Natural killer cell (primary cell): ENCODE measurements around the gene TAF9B. TPM values are rescaled to one million over a fixed set of nuclear protein-coding genes. Genes with fewer than 3 reads are reported as not detected.
"Not testable (repeated sequence)": the region's sequence is repeated elsewhere in the genome, so short reads cannot be mapped to it uniquely, and the experiment has no call there.

ENCODE experiments used
- ATAC-seq, 3 donors: fragments of 150-1000 bp in 2 of 3; fragments of 200-7000 bp in 1 of 3; cut with Tn5 transposase; 1 replicate in 1 of 3; 2 replicates in 2 of 3; pipeline ENCODE4 v1.10.0; 2021; ENCODE audit warnings: mild to moderate bottlenecking in 2 of 3, moderate library complexity in 2 of 3
- DNase-seq, 2 donors: peaks; one replicate each; pipeline versions ENCODE4 v3.0.0 to v3.0.0-alpha.2; 2013 to 2021; ENCODE audit warnings: mixed read lengths in 1 of 2
- H3K27ac ChIP-seq: one replicate; pipeline ENCODE4 v1.5.1; 2013; ENCODE audit warnings: mild to moderate bottlenecking, low read length
- H3K27me3 ChIP-seq: one replicate; pipeline ENCODE4 v1.6.1; 2013; ENCODE audit warnings: low read length; ENCODE audit not compliant: control insufficient read depth, insufficient read depth
- H3K36me3 ChIP-seq: one replicate; pipeline ENCODE4 v1.6.1; 2013; ENCODE audit warnings: low read length; ENCODE audit not compliant: control insufficient read depth, insufficient read depth
- H3K4me1 ChIP-seq: one replicate; pipeline ENCODE4 v1.6.1; 2013; ENCODE audit warnings: low read length; ENCODE audit not compliant: control insufficient read depth, insufficient read depth
- H3K4me3 ChIP-seq: one replicate; pipeline ENCODE4 v1.5.1; 2013; ENCODE audit warnings: low read length
- H3K9me3 ChIP-seq: one replicate; pipeline ENCODE4 v1.6.1; 2013; ENCODE audit warnings: low read length; ENCODE audit not compliant: control insufficient read depth, insufficient read depth
- H3K27ac Mint-ChIP-seq, 2 donors: one replicate each; pipeline ENCODE4 v1.8.0; 2022; ENCODE audit warnings: mild to moderate bottlenecking in 2 of 2, mixed read lengths in 2 of 2, moderate library complexity in 1 of 2
- H3K27me3 Mint-ChIP-seq, 2 donors: one replicate each; pipeline ENCODE4 v1.8.0; 2022; ENCODE audit warnings: low read depth in 2 of 2, mixed read lengths in 2 of 2
- H3K36me3 Mint-ChIP-seq: one replicate; pipeline ENCODE4 v1.8.0; 2022; ENCODE audit warnings: mixed read lengths
- H3K4me1 Mint-ChIP-seq, 2 donors: one replicate each; pipeline ENCODE4 v1.8.0; 2022; ENCODE audit warnings: mixed read lengths in 2 of 2
- H3K4me3 Mint-ChIP-seq: one replicate; pipeline ENCODE4 v1.8.0; 2022; ENCODE audit warnings: mild to moderate bottlenecking, moderate library complexity, mixed read lengths
- H3K9me3 Mint-ChIP-seq, 2 donors: one replicate each; pipeline ENCODE4 v1.8.0; 2022; ENCODE audit warnings: mixed read lengths in 2 of 2
- WGBS: methylation state at CpG from one replicate; pipeline ENCODE4 v1.1.7; 2013; ENCODE audit warnings: missing lambda C conversion rate; ENCODE audit not compliant: insufficient coverage; 5-methylcytosine and 5-hydroxymethylcytosine counted together
- intact Hi-C: fragments of 100-400 bp; cut with micrococcal nuclease; formaldehyde crosslinking; loops from one replicate; pipeline ENCODE4 v1.14.2; 2022
- total RNA-seq, 4 donors: library from RNA; stranded (reverse); fragments of 120-200 nt in 1 of 4; gene quantifications; one replicate each; pipeline versions ENCODE4 v1.2.3 to v1.2.4, GENCODE V29; 2013 to 2022
- TF ChIP-seq, protein P1 (sequence below): fragments of 200-600 bp; IDR thresholded peaks from one replicate; pipeline ENCODE4 v1.8.0; 2022; ENCODE audit warnings: antibody characterized with exemption

TAF9B gene
- total RNA-seq, 3 donors from 2014 or later (not counting 1 experiment from before 2014, with no cell fraction given) = 5.6 to 6.8 (median 6.1) TPM

DNA sequence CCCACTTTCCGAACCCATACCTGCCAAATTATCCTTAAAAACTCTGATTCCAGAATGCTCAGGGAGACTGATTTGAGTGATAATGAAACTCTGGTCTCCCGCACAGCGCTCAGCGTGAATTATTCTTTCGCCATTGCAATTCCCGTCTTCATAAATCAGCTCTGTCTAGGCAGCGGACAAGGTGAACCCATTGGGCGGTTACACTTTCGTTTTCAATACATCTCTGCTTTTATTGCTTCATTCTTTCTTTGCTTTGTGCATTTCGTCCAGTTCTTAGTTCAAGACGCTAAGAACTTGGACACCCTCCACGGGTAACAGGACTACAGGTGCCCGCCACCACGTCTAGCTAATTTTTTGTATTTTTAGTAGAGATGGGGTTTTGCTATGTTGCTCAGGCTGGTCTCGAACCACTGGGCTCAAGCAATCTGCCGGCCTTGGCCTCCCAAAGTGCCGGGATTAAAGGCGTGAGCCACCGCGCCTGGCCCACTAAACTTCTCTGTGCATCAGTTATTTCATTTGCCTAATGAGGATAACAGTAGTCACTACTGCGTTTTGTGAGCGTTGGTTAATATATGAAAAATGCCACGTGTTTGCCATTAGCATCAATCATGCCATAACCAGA, 36.3 kb downstream of the TAF9B start:
- Mint-ChIP-seq H3K4me3 (peak overlapping the region; percentile 88), H3K9me3 (no peaks in the 10 kb centered on the region), H3K36me3 (no peaks in the 10 kb centered on the region), H3K27ac (peak overlapping the region; percentile 87 to 91), H3K27me3 (no peaks in the 10 kb centered on the region), H3K4me1 (peaks cover 31 to 33% of the 10 kb centered on the region in 2 donors)
- no peak for ATAC-seq
- H3K9me3 ChIP-seq = no peaks in the 10 kb centered on the region
- H3K4me3 ChIP-seq = peak overlapping the region; percentile 61
- TF ChIP-seq, protein P1, sequence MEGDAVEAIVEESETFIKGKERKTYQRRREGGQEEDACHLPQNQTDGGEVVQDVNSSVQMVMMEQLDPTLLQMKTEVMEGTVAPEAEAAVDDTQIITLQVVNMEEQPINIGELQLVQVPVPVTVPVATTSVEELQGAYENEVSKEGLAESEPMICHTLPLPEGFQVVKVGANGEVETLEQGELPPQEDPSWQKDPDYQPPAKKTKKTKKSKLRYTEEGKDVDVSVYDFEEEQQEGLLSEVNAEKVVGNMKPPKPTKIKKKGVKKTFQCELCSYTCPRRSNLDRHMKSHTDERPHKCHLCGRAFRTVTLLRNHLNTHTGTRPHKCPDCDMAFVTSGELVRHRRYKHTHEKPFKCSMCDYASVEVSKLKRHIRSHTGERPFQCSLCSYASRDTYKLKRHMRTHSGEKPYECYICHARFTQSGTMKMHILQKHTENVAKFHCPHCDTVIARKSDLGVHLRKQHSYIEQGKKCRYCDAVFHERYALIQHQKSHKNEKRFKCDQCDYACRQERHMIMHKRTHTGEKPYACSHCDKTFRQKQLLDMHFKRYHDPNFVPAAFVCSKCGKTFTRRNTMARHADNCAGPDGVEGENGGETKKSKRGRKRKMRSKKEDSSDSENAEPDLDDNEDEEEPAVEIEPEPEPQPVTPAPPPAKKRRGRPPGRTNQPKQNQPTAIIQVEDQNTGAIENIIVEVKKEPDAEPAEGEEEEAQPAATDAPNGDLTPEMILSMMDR = no peak
- intact Hi-C loops = loop anchor here (5.0 kb wide), 1 partner anchor 191 kb away; the partner anchor contains the start of gene ATP7A
- H3K4me1 ChIP-seq = peaks cover 17% of the 10 kb centered on the region
- H3K36me3 ChIP-seq = no peaks in the 10 kb centered on the region
- peak in 1 of 2 donors; percentile 11 for DNase-seq
- no peaks in the 10 kb centered on the region for H3K27me3 ChIP-seq
- 92% methylated on average over 19 of the region's 23 CpGs for WGBS
- peak overlapping the region; percentile 98 for H3K27ac ChIP-seq

DNA sequence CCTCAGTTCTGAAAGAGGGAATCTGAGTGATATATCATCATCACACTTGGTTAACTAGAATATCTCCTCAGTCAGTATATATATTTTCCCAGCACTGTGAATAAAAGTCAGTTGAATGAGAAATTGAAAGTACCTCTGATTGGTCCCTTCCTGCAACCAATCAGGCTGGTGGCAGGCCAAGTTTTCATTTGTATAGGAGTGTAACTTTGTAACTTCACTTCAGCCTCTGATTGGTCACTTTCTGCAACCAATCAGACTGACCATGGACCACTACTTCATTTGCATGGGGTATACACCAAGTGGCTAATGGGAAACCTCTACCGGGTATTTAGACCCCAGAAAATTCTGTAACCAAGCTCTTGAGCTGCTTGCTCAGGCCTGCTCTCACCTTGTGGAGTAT, 37.4 kb downstream of the TAF9B start:
- H3K27me3 Mint-ChIP-seq = no peaks in the 10 kb centered on the region
- peak overlapping the region in 1 of 2 donors; percentile 91 for H3K27ac Mint-ChIP-seq
- no peaks in the 10 kb centered on the region for H3K36me3 Mint-ChIP-seq
- TF ChIP-seq, protein P1 = no peak
- no peak for DNase-seq
- ATAC-seq = no peak
- H3K4me3 ChIP-seq = no peak overlapping the region
- no peak overlapping the region for H3K27ac ChIP-seq
- no peaks in the 10 kb centered on the region for H3K36me3 ChIP-seq
- no peaks in the 10 kb centered on the region for H3K27me3 ChIP-seq
- peaks cover 15% of the 10 kb centered on the region for H3K4me1 ChIP-seq
- peaks cover 23% of the 10 kb centered on the region in 2 donors for H3K4me1 Mint-ChIP-seq
- WGBS = 100% methylated on average over 1 of the region's 1 CpG
- no peaks in the 10 kb centered on the region for H3K9me3 Mint-ChIP-seq
- intact Hi-C loops = loop anchor here (5.0 kb wide), 1 partner anchor 190 kb away; the partner anchor contains the start of gene ATP7A
- no peaks in the 10 kb centered on the region for H3K9me3 ChIP-seq
- no peak overlapping the region for H3K4me3 Mint-ChIP-seq

DNA sequence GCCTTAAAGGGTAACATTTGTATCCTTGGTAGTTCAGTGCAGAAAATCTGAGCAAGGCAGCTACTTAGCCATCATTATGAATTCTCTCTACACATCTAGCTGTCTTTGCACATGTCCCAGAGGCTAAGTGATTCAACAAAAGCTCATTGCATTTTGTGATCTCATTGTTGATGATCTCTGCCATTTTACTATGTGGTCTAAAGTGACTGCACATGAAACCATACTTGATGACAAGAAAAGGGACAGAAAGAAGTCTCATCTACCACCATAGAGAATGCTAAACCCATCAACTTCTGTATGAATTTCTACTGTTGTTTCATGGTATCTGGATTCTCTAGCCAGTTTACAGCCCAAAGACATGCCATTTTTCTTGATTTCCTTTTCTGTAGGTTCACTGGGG, 41.3 kb downstream of the TAF9B start:
- Histone ChIP-seq H3K4me1 (peaks cover 2% of the 10 kb centered on the region), H3K4me3 (no peak overlapping the region), H3K27me3 (no peaks in the 10 kb centered on the region), H3K36me3 (no peaks in the 10 kb centered on the region), H3K27ac (no peak overlapping the region), H3K9me3 (no peaks in the 10 kb centered on the region)
- Mint-ChIP-seq H3K27ac (no peak overlapping the region), H3K27me3 (peaks cover 2 to 9% of the 10 kb centered on the region in 2 donors), H3K4me3 (no peak overlapping the region), H3K4me1 (no peaks in the 10 kb centered on the region), H3K36me3 (no peaks in the 10 kb centered on the region), H3K9me3 (no peaks in the 10 kb centered on the region)
- ATAC-seq (no peak), DNase-seq (no peak)
- TF ChIP-seq, protein P1 = no peak
- intact Hi-C loops = no loop called here

DNA sequence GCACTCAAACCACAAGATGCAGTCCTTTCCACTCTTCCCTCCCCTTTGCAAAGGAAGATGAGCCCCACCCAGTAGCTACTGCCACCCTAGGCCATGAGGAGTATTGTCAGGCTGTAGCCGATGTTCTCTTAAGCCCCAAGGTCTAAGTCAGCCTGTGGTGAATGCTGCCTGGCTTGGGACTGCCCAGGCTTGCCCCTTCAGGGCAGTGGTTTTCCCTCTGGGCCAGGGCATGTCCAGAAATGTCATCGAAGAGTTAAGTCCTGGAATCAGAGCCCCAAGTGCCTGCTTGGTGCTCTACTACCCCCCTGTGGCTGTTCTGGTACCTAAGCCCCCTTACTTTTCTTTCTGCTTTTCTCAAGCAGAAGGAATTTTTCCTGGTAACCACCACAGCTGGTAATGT, 47.2 kb downstream of the TAF9B start:
- H3K27me3 ChIP-seq = no peaks in the 10 kb centered on the region
- no peak overlapping the region for H3K4me3 ChIP-seq
- 34% methylated on average over 2 of the region's 2 CpGs for WGBS
- Mint-ChIP-seq H3K4me3 (no peak overlapping the region), H3K9me3 (peaks cover 0 to 3% of the 10 kb centered on the region in 2 donors), H3K27me3 (peaks cover 13 to 29% of the 10 kb centered on the region in 2 donors), H3K4me1 (no peaks in the 10 kb centered on the region), H3K27ac (no peak overlapping the region), H3K36me3 (no peaks in the 10 kb centered on the region)
- no peaks in the 10 kb centered on the region for H3K9me3 ChIP-seq
- peak in 1 of 2 donors; percentile 37 for DNase-seq
- peak in 2 of 3 donors; percentile 34 to 49 for ATAC-seq
- intact Hi-C loops = no loop called here
- H3K36me3 ChIP-seq = no peaks in the 10 kb centered on the region
- H3K4me1 ChIP-seq = peaks cover 7% of the 10 kb centered on the region
- no peak overlapping the region for H3K27ac ChIP-seq
- TF ChIP-seq, protein P1 = peak; percentile 9

DNA sequence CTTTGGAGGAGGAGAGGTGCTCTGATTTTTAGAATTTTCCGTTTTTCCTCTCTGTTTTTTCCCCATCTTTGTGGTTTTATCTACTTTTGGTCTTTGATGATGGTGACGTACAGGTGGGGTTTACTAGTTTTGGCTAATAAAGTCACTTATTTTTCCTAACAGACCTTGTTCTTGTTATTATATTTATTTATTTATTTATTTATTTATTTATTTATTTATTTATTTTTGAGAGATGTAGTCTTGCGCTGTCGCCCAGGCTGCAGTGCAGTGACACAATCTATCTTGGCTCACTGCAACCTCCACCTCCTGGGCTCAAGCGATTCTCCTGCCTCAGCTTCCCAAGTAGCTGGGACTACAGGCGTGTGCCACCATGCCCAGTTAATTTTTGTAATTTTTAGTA, 58.0 kb downstream of the TAF9B start:
- ATAC-seq, H3K9me3 Mint-ChIP-seq, DNase-seq, H3K27ac Mint-ChIP-seq, H3K27me3 Mint-ChIP-seq, H3K9me3 ChIP-seq, H3K27ac ChIP-seq, H3K4me1 Mint-ChIP-seq, H3K4me3 ChIP-seq, H3K36me3 Mint-ChIP-seq, H3K4me3 Mint-ChIP-seq, intact Hi-C loops, H3K36me3 ChIP-seq, H3K4me1 ChIP-seq, H3K27me3 ChIP-seq: not testable (repeated sequence)
- WGBS = no CpG with 5 or more reads among the region's 6 CpGs
